ENCODE measurements around the gene MAPK1. TPM values are rescaled to one million over a fixed set of nuclear protein-coding genes. Genes with fewer than 3 reads are reported as not detected.
"Not testable (repeated sequence)": the region's sequence is repeated elsewhere in the genome, so short reads cannot be mapped to it uniquely, and the experiment has no call there.

The MAPK1 gene
- total RNA-seq, 4 donors from 2014 or later = 51.3 to 77.8 (median 66.0) TPM

DNA sequence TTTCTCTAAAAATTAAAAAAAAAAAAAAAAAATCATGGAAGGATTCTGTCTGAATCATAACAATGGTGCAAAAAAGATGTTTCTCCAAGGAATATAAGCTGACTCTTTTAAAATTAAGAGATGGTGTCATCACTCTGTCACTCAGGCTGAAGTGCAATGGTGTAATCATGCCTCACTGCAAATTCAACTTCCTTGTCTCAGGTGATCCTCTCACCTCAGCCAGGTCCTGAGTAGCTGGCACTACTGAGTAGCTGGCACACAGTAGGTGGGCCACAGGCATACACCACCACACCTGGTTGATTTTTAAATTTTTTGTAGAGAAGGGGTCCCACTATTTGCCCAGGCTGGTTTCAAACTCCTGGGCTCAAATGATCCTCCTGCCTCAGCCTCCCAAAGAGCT lies 77.1 kb downstream of the MAPK1 start:
- H3K27me3 ChIP-seq = no peaks in the 10 kb centered on the region
- TF ChIP-seq, protein P1, sequence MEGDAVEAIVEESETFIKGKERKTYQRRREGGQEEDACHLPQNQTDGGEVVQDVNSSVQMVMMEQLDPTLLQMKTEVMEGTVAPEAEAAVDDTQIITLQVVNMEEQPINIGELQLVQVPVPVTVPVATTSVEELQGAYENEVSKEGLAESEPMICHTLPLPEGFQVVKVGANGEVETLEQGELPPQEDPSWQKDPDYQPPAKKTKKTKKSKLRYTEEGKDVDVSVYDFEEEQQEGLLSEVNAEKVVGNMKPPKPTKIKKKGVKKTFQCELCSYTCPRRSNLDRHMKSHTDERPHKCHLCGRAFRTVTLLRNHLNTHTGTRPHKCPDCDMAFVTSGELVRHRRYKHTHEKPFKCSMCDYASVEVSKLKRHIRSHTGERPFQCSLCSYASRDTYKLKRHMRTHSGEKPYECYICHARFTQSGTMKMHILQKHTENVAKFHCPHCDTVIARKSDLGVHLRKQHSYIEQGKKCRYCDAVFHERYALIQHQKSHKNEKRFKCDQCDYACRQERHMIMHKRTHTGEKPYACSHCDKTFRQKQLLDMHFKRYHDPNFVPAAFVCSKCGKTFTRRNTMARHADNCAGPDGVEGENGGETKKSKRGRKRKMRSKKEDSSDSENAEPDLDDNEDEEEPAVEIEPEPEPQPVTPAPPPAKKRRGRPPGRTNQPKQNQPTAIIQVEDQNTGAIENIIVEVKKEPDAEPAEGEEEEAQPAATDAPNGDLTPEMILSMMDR (IDR thresholded peaks at IDR 0.05) = no peak
- no peak for TF ChIP-seq EP300 (IDR thresholded peaks at IDR 0.05)
- TF ChIP-seq POLR2AphosphoS5 (IDR thresholded peaks at IDR 0.05) = no peak
- H3K9me3 ChIP-seq = no peaks in the 10 kb centered on the region
- H3K4me3 ChIP-seq = no peak overlapping the region
- no peak overlapping the region for H3K27ac ChIP-seq
- no peak for DNase-seq (ENCODE audit: low spot score in 2 of 2)
- H3K36me3 ChIP-seq = peaks cover 33% of the 10 kb centered on the region
- peaks cover 3% of the 10 kb centered on the region for H3K4me1 ChIP-seq

DNA sequence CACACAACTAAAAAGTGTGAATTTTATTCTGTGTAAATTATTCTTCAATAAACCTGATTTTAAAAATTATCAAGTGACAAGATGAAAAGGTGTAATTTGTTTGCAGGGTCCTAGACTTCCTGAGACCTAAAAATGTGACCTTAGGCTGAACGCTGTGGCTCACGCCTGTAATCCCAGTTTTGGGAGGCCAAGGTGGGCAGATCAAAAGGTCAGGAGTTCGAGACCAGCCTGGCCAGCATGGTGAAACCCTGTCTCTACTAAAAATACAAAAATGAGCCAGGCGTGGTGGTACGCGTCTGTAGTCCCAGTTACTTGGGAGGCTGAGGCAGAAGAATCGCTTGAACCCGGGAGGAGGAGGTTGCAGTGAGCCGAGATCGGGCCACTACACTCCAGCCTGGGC lies 79.9 kb downstream of the MAPK1 start:
- not testable (repeated sequence) for H3K4me1 ChIP-seq; H3K9me3 ChIP-seq; H3K27ac ChIP-seq; H3K4me3 ChIP-seq; H3K27me3 ChIP-seq; DNase-seq (ENCODE audit: low spot score in 2 of 2)
- peaks cover 46% of the 10 kb centered on the region for H3K36me3 ChIP-seq
- WGBS = 96% methylated on average over 10 of the region's 10 CpGs

DNA sequence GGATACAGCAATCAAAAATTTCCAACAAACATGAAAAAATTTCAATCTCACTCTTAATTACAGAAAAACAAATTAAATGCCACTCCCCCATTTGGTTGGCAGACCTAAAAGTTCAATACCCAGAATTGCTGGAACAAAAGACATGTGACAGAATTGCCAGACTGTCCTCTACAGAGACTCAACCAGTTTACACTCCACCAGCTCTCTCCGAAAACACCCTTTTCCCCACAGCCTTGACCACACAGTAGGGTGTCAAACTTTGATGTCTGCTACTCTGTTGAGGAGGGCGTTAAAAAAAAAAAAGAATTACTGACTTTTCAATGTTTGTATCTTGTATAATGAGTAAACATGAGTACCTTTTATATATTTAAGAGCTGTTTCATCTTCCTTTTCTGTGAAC lies 87.2 kb downstream of the MAPK1 start:
- no peaks in the 10 kb centered on the region for H3K9me3 ChIP-seq
- peak in 1 of 2 donors; percentile 2 for DNase-seq (ENCODE audit: low spot score in 2 of 2)
- TF ChIP-seq, protein P1 (IDR thresholded peaks at IDR 0.05) = no peak
- TF ChIP-seq POLR2A (IDR thresholded peaks at IDR 0.05) (no peak), EP300 (IDR thresholded peaks at IDR 0.05) (no peak), POLR2AphosphoS5 (IDR thresholded peaks at IDR 0.05) (no peak)
- H3K27me3 ChIP-seq = no peaks in the 10 kb centered on the region
- WGBS = 94% methylated on average over 2 of the region's 2 CpGs
- H3K4me3 ChIP-seq = no peak overlapping the region
- H3K4me1 ChIP-seq = no peaks in the 10 kb centered on the region
- peaks cover 39% of the 10 kb centered on the region for H3K36me3 ChIP-seq
- H3K27ac ChIP-seq = no peak overlapping the region

DNA sequence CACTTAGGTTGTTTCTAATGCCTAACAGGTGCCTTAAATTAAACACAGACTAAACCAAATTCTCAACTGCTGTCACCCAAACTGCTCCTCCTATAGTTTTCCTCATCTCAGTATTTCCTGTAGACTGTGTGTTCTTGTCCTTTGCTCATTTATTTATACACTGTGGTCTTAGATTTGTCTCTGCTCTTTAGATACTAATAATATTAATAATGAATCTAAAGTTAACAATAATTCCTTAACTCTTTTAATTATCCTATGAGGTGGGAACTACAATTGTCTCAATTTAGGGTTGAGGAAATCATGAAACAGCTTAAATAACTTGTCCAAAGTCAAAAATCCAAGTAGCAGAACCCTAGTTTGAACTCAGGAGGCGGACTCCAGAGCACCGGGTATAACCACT lies 88.0 kb downstream of the MAPK1 start:
- WGBS = 83% methylated on average over 2 of the region's 2 CpGs
- Histone ChIP-seq H3K4me3 (no peak overlapping the region), H3K36me3 (peaks cover 33% of the 10 kb centered on the region), H3K27ac (no peak overlapping the region), H3K27me3 (no peaks in the 10 kb centered on the region), H3K4me1 (peaks cover 2% of the 10 kb centered on the region), H3K9me3 (no peaks in the 10 kb centered on the region)
- no peak for DNase-seq (ENCODE audit: low spot score in 2 of 2)
- TF ChIP-seq POLR2AphosphoS5 (IDR thresholded peaks at IDR 0.05) (no peak), EP300 (IDR thresholded peaks at IDR 0.05) (no peak)

DNA sequence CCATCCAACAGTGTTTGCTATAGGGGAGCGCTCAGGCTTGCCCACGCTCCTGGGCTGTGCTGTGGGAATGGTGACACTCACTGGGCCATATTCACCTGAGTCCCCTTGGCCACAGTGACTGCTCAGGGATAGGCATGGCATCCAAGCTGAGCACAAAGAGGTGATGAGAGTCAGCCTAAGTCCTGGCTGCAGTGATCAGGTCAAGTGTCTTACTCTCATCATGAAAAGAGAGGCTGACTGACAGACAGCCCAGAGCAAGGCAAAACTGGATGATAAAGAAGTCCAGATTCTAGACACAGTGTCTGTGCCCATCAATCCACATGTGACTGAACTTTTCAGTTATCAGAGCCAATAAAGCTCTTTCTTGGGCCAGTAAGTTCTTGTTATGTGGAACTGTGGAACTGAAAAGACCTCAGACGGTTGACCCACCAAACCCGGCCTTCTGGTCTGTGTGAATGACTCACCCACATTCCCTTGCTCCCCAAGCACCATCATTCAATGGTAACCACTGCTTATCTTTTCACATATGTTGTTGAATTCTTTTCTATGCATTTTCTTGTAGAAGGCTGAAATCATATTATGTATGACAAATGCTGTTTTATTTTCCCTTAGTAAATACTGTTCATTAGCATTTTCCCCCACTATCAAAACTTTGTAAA lies 88.6 kb downstream of the MAPK1 start:
- TF ChIP-seq POLR2A (IDR thresholded peaks at IDR 0.05) (no peak), EP300 (IDR thresholded peaks at IDR 0.05) (no peak), POLR2AphosphoS5 (IDR thresholded peaks at IDR 0.05) (no peak)
- TF ChIP-seq, protein P1 (IDR thresholded peaks at IDR 0.05) = no peak
- H3K27me3 ChIP-seq = no peaks in the 10 kb centered on the region
- 88% methylated on average over 4 of the region's 4 CpGs for WGBS
- H3K9me3 ChIP-seq = no peaks in the 10 kb centered on the region
- H3K27ac ChIP-seq = no peak overlapping the region
- DNase-seq (ENCODE audit: low spot score in 2 of 2) = peak in 1 of 2 donors; percentile 35
- peaks cover 27% of the 10 kb centered on the region for H3K36me3 ChIP-seq
- H3K4me3 ChIP-seq = no peak overlapping the region
- H3K4me1 ChIP-seq = peaks cover 2% of the 10 kb centered on the region

DNA sequence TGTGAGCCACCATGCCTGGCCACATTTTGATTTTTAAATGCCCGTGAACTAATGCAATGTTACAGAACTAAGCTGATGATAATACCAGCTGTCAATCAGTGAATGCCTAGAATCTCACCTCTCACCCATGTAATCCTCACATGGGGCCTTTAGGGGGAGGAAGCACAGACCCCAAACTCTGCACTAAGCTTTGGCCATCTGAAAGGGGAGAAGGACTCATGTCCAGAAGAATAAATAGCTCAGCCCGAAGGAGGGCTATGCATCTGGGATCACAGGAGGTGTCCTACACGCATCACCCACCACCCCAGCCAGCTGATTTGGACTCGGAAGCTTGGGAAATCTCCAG lies 95.8 kb downstream of the MAPK1 start:
- Histone ChIP-seq H3K27ac (no peak overlapping the region), H3K36me3 (peaks cover 61% of the 10 kb centered on the region), H3K9me3 (no peaks in the 10 kb centered on the region), H3K4me3 (no peak overlapping the region), H3K27me3 (no peaks in the 10 kb centered on the region), H3K4me1 (peaks cover 2% of the 10 kb centered on the region)
- WGBS = 98% methylated on average over 4 of the region's 4 CpGs
- DNase-seq (ENCODE audit: low spot score in 2 of 2) = peak in 1 of 2 donors; percentile 15
- TF ChIP-seq EP300 (IDR thresholded peaks at IDR 0.05) = no peak
- no peak for TF ChIP-seq POLR2AphosphoS5 (IDR thresholded peaks at IDR 0.05)
- no peak for TF ChIP-seq POLR2A (IDR thresholded peaks at IDR 0.05)
- TF ChIP-seq, protein P1 (IDR thresholded peaks at IDR 0.05) = no peak

All from suprapubic skin (tissue), 4 donors.